HG03066 (cell line): ENCODE data around the gene ASB1.

ENCODE experiments used
- ATAC-seq: cut with Tn5 transposase; IDR thresholded peaks from one replicate; pipeline ENCODE4 v1.9.1; 2021; ENCODE audit warnings: low read depth; ENCODE audit not compliant: unreplicated experiment

ASB1 gene

DNA sequence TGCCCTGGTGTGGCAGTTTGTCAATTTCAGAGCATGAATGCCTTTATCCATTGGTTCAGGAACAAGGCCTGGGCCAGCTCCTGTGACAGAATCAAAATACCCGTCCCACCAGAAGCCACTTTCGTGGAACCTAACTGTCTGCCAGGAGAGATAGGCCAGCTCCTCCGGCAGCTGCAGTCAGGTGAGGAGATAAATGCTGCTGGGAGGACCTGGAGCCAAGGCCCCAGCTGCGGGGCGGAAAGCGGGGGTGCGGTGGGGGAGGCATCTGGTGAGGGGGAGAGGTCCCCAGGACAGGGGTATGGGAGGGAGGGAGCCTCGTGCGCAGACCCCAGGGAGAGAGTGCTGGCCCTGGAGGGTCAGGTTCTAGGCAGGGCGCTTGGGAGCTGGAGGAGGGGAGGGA lies 4.4 kb upstream of the ASB1 start:
- ATAC-seq = no peak

GRCh38 chr2:238422940-238423339 lies 3.8 kb upstream of the ASB1 start:
- no peak for ATAC-seq

DNA sequence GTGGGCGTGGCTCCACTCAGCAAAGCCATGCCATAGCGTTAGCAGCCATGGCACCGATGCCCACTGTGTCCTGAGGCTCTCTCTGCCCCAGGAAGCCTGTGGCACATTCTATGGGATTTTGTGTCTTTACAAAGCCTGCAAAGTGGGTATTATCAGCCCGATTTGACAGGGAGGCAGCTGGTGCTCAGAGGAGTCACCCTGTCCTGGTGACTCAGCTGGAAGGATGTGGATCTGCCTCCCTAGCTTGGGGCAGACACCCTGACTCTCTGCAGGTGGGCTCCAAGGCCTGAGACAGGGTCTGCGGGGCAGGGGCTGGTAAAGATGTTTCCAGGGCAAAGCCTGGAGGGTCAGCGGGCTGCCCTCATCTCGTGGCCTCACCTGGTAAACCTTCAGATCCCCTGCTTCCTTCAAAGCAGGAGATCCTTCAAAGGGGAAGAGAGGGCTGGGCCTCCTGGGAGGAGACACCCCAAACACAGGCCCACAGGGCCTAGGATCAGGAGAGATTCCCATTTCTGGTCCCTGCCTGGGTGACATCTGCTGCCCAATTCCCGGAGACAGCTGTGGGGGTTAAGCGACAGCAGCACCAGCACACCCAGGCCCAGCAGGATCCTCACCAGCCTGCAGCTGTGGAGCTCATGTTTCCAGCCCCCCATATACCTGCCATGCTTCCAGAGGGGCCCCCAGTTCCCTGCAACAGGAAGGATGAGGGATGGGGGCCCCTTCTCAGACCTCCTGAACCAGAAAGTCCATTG lies 3.0 kb upstream of the ASB1 start:
- ATAC-seq = no peak

- no peak for ATAC-seq
These were observed 2.4 kb upstream of the ASB1 start for GRCh38 chr2:238424313-238424700.

- ATAC-seq = no peak
These were observed 1.2 kb upstream of the ASB1 start for GRCh38 chr2:238425505-238425978.

- ATAC-seq = peak; percentile 15
These were observed 654 bp upstream of the ASB1 start for GRCh38 chr2:238425979-238426567.

DNA sequence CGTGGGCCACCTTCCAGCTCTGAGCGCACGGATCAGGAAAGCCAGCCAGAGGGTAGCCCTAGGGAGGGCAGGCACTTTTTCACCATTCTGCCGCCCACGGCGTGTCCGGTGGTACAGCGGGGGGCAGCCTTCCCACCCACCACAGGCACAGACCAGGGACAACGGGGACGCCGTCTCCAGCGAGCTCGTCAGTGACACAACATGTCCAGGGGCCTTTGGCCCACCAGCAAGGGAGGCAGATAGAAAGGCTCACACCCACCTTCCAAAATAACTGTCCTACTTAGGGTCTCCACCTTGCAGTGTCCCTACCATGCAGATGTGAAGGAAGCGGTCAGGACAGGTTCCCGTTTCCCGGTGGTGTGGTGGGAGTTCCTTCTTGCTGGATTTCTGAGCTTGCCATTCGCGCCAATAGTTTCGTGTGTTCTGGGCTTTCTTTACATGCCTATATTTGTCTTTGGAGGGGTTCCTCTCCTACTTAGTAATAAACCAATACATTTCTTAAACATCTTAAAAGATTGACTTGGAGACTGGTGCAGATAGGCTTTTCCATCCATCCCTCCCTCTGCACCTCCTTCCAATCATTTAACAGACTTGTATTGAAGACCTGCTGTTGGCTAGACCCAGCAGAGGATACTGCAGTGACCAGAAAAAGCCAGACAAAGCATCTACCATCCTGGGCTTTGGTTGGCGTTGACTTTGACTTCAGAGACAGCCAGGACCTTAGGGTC lies 872 bp downstream of the ASB1 start:
- ATAC-seq = peak; percentile 7

GRCh38 chr2:238428866-238429265 lies 2.1 kb downstream of the ASB1 start:
- no peak for ATAC-seq

DNA sequence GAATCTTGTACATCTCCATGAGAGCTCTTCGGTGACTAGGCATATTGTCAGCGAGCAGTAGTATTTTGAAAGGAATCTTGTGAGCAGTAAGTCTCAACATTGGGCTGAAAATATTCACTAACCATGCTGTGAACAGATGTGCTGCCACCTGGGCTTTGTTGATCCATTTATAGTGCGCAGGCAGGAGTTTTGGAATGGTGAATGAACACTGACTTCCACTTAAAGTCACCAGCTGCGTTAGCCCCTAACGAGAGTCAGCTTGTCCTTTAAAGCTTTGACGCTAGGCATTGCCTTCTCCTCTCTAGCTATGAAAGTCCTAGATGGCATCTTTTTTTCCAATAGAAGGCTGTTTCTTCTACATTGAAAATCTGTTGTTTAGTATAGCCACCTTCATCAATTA lies 4.1 kb downstream of the ASB1 start:
- no peak for ATAC-seq

GRCh38 chr2:238431456-238431855 lies 4.7 kb downstream of the ASB1 start:
- no peak for ATAC-seq

DNA sequence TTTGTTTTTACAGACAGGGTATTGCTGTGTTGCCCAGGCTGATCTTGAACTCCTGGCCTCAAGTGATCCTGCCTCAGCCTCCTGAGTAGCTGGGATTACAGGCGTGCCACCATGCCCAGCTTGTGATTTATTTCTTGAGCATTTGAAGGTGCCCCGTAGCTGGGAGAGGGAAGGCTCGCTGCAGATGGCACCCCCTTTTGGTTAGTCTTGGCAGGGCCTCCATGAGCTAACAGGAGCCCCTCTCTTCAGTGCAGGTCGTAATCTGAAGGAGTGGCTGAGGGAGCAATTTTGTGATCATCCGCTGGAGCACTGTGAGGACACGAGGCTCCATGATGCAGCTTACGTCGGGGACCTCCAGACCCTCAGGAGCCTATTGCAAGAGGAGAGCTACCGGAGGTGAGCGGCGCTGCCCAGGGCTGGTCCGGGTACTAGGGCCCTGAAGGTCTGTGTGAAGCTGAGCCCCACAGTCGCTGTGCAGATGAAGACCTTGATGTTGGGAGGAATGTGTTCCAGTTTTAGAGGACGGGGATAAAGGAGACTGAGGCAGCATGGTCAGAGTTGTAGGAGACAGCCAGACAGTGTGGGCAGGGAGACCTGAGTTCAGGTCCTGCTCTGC lies 6.7 kb downstream of the ASB1 start:
- no peak for ATAC-seq

DNA sequence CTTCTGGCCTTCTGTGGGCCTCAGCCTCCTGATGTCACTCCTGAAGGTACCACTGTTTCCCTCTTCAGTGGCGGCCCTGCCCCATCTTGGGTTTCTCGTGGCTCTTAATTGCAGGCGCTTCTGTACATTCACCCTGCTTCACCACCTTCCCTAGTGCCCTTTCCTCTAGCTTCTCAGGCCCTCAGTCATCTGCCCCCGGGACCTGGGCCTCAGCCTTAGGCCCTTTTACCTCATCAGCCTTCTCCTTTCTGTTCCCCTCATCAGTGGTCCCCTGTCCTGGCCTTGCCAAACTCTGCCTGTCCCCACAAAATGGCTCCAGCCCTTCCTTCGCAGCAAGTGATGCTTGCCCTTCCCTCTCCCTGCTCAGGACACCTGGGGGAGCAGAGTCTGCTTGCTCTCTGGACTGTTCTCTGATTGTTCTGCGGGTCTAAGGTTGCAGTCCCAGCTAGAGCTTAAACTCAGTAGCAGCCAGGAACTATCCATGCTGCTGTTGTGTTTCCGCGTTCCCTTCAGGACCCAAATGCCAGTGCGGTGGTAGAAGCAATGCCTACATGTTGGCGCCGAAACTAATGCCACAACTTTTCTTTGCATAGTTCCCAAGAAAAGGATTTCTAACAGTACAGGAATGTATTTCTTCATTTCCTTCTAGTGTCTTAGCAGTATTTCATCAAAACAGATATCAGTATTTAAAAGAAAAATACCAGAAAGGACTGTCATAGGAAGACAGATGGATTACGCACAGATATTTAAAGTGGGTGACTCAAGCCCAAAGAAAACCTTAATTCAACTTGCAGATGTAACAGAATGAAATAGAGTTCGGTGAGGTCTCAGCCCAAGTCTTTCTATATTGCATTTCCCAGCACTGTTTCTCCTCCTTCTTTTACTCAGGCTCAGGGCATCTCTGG lies 7.5 kb downstream of the ASB1 start:
- no peak for ATAC-seq

DNA sequence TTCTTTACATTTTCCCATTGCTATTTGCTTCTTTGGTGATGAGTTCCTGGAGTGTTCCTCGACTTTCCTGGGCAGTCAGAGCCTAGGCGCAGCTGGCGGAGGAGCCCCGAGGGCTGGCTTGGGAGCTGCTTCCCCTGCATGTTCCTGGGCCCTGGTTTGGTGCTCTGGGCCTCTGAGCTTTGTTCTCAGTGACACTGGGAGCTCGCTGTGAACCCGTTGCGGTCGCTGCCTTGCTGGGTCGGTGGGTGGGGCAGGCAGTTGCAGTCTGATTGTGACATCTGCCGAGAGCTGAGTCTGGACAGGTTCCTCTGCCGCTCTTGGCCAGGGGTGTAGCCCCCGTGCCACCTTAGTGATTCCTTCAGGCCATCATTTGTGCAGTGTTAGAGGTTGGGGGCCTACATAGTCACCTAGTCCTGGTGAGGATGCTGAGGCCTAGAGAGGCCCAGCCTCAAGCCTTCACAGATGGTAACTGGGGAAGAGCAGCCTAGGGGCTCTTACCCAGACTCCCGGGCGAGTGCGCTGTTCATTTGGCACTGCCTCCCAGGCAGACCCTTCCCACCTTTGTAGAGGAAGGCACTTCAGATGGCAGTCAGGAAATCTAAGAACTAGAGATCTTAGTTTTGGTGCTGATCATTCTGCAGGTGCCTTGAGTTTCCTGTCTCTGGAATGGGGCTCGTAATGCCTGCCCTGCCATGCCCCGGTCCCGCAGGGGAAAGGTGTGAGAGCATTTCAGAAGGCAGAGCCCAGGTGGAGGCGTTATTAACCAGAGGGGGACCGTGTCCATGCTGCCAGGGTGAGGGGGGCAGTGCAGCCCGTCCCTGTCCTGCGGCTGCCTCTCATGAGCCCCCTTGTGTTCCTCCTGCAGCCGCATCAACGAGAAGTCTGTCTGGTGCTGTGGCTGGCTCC lies 8.4 kb downstream of the ASB1 start:
- no peak for ATAC-seq

DNA sequence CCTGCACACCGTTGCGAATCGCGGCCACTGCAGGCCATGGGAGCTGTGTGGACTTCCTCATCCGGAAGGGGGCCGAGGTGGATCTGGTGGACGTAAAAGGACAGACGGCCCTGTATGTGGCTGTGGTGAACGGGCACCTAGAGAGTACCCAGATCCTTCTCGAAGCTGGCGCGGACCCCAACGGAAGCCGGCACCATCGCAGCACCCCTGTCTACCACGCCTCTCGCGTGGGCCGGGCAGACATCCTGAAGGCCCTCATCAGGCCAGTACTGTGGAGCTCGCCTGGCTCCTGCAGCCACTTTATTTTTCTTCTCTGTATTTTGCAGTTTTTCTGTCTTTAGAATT lies 9.0 kb downstream of the ASB1 start:
- no peak for ATAC-seq

DNA sequence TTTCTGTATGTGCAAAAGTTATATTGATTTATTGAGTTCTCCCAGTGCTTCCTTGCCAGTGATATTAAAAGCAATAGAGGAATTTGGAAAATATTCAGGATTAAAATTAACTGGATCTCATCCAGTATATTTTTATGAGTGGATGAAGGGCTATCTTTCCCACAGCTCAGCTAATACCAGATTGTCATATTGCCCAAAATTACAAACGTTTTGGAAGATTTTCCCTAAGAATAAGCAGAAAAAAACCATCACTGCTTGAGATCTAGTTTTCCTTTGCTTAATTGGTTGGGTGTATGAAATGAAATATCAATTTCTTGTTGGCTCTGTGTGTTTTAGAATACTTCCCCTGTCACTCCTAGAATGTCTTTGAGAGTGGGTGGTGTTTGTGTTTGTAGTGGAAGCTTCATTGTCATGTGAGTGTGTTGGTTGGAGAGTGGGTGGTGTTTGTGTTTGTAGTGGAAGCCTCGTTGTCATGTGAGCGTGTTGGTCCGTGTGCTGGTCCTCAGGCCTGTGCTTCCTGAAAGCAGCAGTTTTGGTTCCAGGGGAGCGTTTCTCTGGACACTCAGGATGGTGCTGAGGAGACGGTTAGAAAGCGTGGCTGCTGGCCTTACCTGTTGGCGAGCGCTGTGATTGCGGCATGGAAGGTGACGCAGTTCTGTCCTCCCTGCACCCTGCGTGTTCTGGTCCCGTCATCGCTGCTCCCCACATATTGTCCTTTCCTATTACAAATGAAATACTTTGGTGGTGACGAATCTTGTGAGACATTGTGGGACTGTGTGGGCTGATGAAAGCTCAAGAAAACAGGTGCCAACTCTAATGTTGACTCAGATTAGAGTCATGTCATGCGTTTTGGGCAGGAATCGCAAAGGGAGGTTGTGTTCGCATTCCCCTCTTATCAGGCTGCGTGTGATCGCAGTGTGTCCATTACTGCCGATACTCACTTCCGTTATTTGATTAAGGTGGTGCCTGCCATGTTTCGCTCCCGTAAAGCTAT lies 12.4 kb downstream of the ASB1 start:
- ATAC-seq = no peak

- no peak for ATAC-seq
These were observed 13.2 kb downstream of the ASB1 start for GRCh38 chr2:238439917-238440316.

DNA sequence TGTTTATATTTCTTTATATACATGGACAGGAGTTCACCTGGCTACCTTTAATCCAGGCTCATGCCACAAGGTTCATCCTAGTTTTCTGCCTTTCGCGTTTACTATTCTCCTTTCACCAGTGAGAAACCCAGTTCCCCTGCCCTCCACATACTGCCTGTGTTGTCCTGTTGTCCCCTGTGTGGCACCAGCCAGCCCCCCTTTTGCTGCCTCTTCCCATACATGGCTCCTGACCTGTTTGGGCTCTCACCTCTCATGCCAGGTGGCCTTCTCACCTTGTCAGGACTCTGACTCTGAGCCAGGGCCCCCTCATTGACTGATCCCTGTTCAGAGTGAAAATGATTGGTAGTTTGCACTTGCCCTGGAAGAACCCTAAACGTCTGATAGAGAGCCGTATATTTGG lies 13.6 kb downstream of the ASB1 start:
- no peak for ATAC-seq

GRCh38 chr2:238440767-238441166 lies 14.0 kb downstream of the ASB1 start:
- ATAC-seq = no peak
